ENCODE results near the gene C15orf62. TPM values are rescaled to one million over a fixed set of nuclear protein-coding genes. Genes with fewer than 3 reads are reported as not detected.

C15orf62 gene, protein sequence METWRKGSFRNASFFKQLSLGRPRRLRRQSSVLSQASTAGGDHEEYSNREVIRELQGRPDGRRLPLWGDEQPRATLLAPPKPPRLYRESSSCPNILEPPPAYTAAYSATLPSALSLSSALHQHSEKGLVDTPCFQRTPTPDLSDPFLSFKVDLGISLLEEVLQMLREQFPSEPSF
- total RNA-seq (ENCODE audit: low replicate concordance): 0.18 and 0.57 TPM in 2 replicates

DNA sequence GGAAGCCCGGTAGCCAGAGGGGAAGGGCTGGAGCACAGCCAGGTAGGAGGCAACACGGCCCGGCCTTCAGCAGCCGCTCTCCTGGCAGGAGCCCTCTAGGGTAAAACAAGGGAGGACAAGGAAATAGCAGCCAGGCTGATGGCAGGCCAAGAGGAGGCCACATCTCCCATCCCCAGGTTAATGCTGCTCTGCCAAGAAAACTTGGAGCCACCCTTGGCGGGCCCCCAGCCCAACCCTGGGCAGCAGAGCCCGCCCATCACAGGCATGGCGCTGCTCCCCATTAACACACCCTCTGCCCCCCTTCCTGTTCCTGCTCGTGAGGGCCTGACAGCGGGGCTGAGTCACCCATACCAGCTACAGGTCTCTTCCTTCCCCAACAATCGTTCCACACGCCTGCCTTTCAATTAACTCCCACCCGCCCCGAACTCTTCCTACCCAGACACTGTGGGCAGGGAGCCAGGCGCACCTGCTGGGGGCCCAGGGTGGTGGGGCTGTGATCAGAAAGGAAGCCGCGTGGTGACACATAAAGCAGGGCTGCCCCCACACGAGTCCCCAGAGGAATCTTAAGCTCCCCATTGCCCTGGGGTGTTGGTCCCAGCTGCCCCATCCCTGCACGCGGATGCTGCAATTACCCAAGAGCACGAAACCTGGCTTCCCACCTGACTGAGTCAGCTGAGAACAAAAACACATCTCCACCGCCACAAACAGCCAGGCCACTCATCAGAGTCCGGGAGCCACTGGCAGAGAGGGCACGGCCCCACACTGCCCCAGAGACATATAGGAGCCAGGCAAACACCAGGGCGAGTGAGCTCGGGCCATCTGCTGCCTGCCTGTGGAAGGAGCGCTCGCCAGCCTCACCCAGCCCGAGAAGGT, at the start of gene C15orf62:
TSS of gene C15orf62 (plus strand) at position 707 of the 873 bp plus-strand sequence. CDS start 516 bp downstream, outside the sequence.
- peak; percentile 65 for DNase-seq (ENCODE audit: low read depth)
- TF ChIP-seq, protein P1, sequence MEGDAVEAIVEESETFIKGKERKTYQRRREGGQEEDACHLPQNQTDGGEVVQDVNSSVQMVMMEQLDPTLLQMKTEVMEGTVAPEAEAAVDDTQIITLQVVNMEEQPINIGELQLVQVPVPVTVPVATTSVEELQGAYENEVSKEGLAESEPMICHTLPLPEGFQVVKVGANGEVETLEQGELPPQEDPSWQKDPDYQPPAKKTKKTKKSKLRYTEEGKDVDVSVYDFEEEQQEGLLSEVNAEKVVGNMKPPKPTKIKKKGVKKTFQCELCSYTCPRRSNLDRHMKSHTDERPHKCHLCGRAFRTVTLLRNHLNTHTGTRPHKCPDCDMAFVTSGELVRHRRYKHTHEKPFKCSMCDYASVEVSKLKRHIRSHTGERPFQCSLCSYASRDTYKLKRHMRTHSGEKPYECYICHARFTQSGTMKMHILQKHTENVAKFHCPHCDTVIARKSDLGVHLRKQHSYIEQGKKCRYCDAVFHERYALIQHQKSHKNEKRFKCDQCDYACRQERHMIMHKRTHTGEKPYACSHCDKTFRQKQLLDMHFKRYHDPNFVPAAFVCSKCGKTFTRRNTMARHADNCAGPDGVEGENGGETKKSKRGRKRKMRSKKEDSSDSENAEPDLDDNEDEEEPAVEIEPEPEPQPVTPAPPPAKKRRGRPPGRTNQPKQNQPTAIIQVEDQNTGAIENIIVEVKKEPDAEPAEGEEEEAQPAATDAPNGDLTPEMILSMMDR (IDR thresholded peaks at IDR 0.05; ENCODE audit: insufficient read depth, low read length): no peak
- no peak within 1 kb of the TSS for H3K4me3 ChIP-seq (ENCODE audit: low read depth, low read length)

DNA sequence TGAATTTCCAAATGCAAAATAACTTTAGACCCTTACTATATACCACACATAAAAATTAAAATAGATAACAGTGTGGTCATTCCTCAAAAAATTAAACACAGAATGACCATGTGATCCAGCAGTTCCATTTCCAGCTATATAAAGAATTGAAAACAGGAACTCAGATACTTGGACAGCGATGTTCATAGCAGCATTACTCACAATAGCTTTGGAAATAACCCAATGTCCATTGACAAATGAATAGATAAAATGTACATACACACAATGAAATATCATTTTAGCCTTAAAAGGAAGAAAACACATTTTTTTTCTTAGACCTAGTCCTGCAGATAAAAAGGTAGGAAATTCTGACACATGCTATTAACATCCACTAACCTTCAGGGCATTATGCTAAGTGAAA, 48.1 kb upstream of the C15orf62 start:
- peak; percentile 51 for DNase-seq (ENCODE audit: low read depth)
- TF ChIP-seq, protein P1 (IDR thresholded peaks at IDR 0.05; ENCODE audit: insufficient read depth, low read length): no peak
- no peak overlapping the region for H3K4me3 ChIP-seq (ENCODE audit: low read depth, low read length)

DNA sequence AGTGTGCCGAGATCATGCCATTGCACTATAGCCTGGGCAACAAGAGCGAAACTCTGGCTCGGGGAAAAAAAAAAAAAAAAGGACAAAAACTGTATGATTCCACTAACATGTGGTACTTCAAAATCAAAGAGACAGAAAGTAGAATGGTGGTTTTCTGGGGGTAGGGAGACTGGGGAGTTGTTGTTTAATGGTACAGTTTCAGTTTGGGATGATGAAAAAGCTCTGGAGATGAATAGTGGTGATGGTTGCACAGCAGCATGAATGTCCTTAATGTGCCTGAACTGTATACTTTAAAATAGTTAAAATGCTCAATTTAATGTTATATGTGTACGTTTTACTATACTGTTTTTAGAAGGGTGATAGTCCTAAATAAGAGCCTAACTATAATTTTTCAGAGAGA, 47.4 kb upstream of the C15orf62 start:
- TF ChIP-seq, protein P1 (IDR thresholded peaks at IDR 0.05; ENCODE audit: insufficient read depth, low read length): no peak
- H3K4me3 ChIP-seq (ENCODE audit: low read depth, low read length): no peak overlapping the region
- no peak for DNase-seq (ENCODE audit: low read depth)

DNA sequence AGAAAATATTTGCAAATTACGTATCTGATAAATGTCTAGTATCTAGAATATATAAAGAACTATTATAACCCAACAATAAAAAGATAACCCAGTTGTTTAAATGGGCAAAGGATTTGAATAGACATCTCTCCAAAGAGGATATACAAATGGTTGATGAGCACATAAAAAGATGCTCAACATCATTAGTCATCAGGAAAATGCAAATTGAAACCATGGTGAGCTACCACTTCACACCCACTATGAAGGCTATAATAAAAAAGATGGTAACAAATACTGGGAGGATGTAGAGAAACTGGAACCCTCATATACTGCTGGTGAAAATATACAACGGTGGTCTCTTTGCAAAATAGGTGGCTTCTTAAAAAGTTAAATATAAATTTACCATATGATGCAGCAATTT, 46.8 kb upstream of the C15orf62 start:
- TF ChIP-seq, protein P1 (IDR thresholded peaks at IDR 0.05; ENCODE audit: insufficient read depth, low read length): no peak
- DNase-seq (ENCODE audit: low read depth): no peak
- no peak overlapping the region for H3K4me3 ChIP-seq (ENCODE audit: low read depth, low read length)

DNA sequence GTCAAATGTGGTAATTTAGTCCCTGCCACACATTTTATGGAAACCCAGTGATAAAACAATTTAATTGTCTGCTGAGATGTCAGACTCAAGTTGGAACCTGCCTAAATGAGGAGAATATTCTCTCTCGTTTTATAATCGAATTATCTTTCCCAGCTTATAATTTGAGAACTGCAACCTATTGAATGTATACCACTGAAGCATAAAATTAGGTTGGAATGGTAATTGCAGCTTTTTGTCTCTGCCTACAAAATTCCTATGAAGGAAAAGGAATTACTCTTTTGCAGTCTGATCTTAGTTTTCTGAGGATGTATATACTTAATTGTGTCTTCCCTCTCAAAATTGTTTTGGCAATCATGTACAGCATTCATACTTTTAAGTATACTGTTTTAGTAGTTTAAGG, 45.9 kb upstream of the C15orf62 start:
- TF ChIP-seq, protein P1 (IDR thresholded peaks at IDR 0.05; ENCODE audit: insufficient read depth, low read length): no peak
- no peak for DNase-seq (ENCODE audit: low read depth)
- H3K4me3 ChIP-seq (ENCODE audit: low read depth, low read length): no peak overlapping the region

DNA sequence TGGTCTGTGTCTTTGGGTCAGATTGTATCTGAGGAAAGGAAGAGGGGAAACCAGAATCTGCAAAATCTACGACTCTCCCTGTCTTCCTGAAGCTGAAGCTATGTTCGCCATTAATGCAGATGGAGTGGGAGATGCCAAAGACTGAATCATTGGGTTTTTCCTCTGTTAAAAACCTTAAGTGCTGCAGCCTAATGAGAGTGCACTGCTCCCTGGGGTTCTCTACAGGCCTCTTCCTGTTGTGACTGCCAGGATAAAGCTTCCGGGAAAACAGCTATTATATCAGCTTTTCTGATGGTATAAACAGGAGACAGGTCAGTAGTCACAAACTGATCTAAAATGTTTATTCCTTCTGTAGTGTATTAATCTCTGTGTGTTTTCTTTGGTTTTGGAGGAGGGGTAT, 38.7 kb upstream of the C15orf62 start:
- no peak for DNase-seq (ENCODE audit: low read depth)
- TF ChIP-seq, protein P1 (IDR thresholded peaks at IDR 0.05; ENCODE audit: insufficient read depth, low read length): no peak
- no peak overlapping the region for H3K4me3 ChIP-seq (ENCODE audit: low read depth, low read length)

All from fibroblast of the aortic adventitia (primary cell).